Esophagus muscularis mucosa (tissue), 3 donors: ENCODE results near the gene CEPT1.

Source experiments
- POLR2A ChIP-seq: fragments of 450-650 bp; IDR thresholded peaks from one replicate; pipeline ENCODE4 v1.6.1; 2017; ENCODE audit warnings: antibody characterized with exemption, moderate library complexity, mild to moderate bottlenecking, low read depth
- POLR2AphosphoS5 ChIP-seq, 2 donors: sonication (generic); formaldehyde crosslinking; IDR thresholded peaks; one replicate each; pipeline ENCODE4 v1.6.1; 2017; ENCODE audit warnings: antibody characterized with exemption in 2 of 2
- TF ChIP-seq, protein P1 (sequence below), 3 experiments: fragments of 200-600 bp in 2 of 3; fragments of 450-650 bp in 1 of 3; sonication (generic) in 2 of 3; IDR thresholded peaks; one replicate each; pipeline ENCODE4 v1.5.1; 2017 to 2019; ENCODE audit warnings: antibody characterized with exemption in 3 of 3, mild to moderate bottlenecking in 2 of 3, moderate library complexity in 1 of 3

DNA sequence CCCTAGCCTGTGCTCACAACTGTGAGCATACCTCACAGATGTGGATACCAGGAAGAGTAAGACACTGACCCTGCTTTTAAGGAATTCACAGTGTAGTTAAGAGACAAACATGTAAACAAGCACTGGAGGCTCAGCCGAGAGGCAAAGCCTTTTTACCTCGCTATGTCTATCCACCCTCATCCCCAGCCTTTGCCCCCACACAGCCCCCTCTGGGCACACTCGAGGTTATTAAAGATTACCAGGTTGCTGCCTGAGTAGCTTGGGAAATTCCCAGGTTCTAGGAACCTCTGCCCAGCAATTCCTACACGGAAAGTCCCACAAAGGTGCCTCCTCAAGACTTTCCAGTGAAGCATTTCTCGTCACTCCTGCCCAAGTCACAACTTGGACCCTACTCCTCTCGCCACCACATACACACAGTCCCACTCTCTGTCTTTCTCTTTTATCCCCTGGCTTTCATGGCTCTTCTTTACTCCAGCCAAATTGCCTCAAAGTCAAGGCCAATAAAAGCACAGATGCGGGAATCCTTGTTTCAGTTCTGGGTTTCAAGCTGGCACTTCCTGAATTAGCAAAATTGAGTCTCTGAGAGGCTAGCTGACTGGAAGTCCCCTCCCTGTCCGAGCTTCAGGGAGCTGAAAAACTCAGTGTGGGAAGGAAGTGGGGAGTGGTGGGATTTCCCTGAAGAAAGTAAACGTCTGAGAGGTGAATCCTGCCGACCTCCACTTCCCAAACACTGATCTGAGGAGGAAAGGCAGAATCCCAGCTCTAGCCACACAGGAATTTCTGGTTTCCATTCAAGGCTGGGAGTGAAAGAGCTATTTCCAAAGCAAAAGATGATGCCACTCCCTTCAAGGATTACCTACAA is 52.9 kb downstream of the CEPT1 start:
- TF ChIP-seq POLR2A (no peak), POLR2AphosphoS5 (IDR thresholded peaks at IDR 0.05) (no peak)
- TF ChIP-seq, protein P1, sequence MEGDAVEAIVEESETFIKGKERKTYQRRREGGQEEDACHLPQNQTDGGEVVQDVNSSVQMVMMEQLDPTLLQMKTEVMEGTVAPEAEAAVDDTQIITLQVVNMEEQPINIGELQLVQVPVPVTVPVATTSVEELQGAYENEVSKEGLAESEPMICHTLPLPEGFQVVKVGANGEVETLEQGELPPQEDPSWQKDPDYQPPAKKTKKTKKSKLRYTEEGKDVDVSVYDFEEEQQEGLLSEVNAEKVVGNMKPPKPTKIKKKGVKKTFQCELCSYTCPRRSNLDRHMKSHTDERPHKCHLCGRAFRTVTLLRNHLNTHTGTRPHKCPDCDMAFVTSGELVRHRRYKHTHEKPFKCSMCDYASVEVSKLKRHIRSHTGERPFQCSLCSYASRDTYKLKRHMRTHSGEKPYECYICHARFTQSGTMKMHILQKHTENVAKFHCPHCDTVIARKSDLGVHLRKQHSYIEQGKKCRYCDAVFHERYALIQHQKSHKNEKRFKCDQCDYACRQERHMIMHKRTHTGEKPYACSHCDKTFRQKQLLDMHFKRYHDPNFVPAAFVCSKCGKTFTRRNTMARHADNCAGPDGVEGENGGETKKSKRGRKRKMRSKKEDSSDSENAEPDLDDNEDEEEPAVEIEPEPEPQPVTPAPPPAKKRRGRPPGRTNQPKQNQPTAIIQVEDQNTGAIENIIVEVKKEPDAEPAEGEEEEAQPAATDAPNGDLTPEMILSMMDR (IDR thresholded peaks at IDR 0.05), result no peak
